Hepatic stellate cell (primary cell): ENCODE results near the gene HYAL4.
"Not testable (repeated sequence)": the region's sequence is repeated elsewhere in the genome, so short reads cannot be mapped to it uniquely, and the experiment has no call there.

ENCODE experiments used
- DNase-seq: peaks from one replicate; pipeline ENCODE4 v3.0.0; 2011; ENCODE audit warnings: low spot score

Gene HYAL4

DNA sequence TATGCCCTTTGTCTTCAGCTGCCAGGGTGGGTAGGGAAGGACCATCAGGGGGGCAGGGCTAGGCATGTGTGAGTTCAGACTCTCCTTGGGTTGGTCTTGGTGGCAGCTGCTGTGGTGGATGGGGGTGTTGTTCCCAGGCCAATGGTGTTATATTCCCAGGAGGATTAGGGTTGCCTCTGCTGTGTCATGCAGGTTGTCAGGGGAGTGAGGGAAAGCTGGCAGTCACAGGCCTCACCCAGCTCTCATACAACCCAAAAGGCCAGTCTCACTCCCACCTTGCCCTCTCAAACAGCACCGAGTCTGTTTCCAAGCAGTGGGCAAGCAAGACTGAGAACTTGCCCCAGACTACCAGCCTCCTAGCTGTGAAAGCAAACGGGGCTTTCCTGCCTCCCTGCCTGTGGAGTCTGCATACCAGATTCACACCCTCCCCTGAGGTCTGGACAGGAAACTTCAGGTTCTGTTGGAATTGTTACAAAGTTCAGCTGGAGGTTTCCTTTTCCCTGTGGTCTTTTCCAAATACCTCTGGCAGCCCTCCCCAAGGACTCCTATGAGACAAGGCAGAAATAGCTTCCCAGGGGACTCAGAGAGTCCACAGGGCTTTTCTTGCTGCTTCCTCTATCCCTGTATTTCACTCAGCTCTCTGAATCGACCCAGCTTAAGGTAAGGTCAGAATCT, 1.4 kb downstream of the HYAL4 start:
- no peak for DNase-seq

DNA sequence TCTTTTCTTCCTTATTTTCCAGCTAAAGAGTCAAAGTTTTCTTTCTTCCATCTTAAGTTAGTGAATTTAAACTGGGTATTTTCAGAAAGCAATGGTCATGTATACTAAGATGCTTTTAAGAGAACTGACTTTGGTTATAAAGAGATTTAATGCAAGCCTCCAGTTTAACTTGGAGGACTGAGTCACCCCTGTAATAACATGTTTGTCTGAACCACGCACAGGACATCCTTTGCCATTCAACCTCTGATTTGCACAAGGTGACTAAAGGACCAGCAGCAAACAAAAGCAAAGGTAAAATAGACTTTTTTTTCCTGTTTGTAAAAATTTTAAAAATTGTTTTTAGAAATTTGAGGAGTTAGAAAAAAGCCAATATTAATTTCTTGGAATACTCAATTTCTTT, 2.9 kb downstream of the HYAL4 start:
- DNase-seq = no peak

DNA sequence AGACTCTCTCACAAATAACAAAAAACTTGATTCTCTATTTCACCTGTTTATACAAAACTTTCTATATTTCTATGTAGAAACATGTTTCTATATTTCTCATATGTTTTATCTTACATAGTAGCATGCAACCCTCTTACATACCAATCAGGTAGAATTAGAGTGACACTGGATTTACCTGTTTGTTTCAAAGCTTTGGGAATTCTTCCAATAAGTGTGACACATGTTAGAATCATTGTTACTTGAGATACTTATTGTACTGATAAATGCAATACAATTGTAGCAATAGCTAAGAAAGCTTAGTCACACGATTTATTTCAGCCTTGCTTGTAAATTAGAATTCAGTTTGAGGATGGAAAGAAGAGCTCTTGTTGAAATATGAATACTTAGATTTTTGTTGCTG, 4.9 kb downstream of the HYAL4 start:
- DNase-seq = no peak

DNA sequence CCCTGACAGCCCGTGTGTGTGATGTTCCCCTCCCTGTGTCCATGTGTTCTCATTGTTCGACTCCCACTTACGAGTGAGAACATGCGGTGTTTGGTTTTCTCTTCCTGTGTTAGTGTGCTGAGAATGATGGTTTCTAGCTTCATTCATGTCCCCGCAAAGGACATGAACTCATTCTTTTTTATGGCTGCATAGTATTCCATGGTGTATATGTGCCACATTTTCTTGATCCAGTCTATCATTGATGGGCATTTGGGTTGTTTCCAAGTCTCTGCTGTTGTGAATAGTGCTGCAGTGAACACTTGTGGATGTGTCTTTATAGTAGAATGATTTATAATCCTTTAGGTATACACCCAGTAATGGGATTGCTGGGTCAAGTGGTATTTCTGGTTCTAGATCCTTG, 6.4 kb downstream of the HYAL4 start:
- DNase-seq = not testable (repeated sequence)

DNA sequence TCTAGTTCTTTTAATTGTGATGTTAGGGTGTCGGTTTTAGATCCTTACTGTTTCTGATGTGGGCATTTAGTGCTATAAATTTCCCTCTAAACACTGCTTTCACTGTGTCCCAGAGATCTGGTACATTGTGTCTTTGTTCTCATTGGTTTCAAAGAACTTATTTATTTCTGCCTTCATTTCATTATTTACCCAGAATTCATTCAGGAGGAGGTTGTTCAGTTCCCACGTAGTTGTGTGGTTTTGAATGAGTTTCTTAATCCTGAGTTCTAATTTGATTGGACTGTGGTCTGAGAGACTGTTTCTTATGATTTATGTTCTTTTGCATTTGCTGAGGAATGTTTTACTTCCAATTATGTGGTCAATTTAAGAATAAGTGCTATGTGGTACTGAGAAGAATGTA, 9.3 kb downstream of the HYAL4 start:
- not testable (repeated sequence) for DNase-seq

DNA sequence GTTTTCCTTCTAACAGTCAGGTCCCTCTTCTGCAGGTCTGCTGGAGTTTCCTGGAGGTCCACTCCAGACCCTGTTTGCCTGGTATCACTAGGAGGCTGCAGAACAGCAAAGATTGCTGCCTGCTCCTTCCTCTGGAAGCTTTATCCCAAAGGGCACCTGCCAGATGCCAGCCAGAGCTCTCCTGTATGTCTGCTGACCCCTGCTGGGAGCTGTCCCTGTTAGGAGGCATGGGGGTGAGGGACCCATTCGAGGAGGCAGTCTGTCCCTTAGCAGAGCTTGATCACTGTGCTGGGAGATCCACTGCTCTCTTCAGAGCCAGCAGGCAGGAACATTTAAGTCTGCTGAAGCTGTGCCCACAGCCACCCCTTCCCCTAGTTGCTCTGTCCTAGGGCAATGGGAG, 11.5 kb downstream of the HYAL4 start:
- not testable (repeated sequence) for DNase-seq

DNA sequence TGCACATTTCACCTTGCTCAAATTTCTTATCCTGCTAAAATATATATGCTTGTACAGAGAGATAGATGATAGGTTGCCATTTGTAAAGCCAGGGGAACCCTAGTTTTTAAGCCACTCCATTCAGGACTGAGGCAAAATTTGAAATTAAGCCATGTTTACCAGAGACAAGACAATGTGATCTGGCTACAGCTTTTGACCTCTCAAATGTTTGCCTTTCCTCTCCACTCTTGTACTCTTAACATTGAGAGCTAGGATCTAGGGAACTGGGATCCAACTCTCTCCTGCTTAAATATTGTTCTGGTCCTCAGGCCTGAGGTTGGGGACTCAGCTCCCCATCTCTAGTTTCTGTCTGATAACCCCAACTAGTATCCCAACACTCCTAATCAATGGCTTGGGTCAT, 15.9 kb downstream of the HYAL4 start:
- no peak for DNase-seq

DNA sequence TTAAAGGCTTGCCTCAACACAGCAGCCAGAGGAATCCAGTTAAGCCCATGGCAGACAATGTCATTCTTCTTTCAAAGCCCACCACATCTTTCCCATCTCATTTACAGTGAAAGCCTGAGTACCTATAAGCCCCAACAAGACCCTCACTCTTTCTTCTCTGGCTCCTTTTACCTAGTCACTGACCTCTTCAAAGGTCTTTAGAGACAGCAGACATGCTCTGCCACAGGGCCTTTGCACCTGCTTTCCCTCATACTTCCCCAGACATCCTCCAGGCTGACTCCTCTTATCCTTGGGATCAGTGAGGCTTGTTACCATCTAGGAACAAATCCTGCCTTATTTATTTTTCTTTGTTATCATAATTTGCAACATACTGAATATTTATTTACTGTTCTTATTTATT, 17.8 kb downstream of the HYAL4 start:
- no peak for DNase-seq

DNA sequence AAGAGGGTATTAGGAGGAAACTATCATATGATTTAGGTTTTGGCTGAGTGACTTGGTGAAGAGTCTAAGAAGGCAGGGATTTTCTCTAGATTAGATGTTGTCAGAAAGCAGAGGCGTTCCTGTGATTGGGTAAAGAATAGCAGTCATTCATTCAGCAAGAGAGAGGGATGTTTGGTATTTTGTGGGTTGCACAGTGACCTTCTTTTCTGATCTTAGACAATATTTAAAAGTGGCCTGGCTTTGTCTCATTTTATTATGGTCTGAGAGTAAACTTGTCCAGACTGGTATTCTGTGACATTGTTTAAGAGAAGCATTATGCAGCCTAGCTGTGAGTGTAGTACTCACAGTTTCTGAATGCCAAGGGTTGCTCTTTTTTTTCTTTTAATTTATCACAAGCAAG, 18.5 kb downstream of the HYAL4 start:
- DNase-seq = no peak

DNA sequence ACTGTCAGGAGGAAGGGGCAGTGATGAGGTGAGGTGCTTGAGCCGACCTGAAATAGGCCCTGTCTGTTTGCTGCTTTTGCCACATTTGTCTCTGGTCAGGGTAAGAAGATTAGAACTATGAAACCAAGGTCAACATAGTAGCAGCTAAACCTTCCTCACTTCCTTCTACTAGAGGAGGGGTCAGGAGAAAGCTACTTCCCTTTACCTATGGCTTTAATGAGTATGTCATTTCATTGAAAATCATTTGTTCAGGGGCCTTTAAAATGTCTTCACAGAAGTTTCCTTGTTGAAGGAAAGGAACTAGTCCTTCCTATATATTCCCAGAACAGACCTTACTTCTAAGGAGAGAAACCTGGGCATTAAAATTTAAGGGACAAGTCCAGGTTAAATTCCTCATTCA, 19.0 kb downstream of the HYAL4 start:
- DNase-seq = no peak

DNA sequence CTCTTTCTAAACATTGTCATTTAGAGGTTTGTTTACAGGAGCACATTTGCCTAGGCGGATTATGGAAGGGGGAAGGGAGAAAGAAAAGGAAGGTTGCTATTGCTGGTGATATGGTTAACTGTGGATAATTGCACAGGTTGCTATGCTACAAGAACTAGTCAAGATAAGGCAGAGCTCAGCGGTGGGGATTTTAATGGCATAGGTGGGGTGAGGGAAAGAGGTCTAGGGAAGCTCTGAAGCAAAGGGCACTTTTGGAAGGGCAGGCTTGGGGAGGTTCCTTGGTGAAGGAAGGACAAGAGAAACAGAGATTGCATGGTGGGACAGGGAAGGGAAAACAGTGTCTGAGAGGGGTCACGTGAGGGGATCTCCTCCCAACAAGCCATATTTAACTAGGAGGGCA, 19.5 kb downstream of the HYAL4 start:
- DNase-seq = no peak

DNA sequence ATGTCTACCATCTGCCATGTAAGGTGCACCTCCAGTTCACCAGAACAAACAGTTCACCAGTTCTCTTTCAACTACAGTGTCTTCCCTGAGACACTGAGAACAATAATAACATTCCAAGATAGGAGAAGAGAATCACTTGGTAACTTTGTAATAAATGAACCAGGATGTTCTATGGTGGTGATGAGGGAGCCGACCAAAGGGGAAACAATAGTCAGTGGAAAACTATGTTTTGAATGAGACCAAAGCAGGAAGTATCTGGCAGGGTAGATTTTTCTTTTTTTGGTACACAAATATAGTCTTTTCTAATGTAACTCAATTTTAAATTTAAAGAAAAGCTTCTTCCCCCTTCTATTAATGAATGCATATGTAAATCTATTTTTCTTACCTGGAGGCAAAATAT, 20.0 kb downstream of the HYAL4 start:
- no peak for DNase-seq

DNA sequence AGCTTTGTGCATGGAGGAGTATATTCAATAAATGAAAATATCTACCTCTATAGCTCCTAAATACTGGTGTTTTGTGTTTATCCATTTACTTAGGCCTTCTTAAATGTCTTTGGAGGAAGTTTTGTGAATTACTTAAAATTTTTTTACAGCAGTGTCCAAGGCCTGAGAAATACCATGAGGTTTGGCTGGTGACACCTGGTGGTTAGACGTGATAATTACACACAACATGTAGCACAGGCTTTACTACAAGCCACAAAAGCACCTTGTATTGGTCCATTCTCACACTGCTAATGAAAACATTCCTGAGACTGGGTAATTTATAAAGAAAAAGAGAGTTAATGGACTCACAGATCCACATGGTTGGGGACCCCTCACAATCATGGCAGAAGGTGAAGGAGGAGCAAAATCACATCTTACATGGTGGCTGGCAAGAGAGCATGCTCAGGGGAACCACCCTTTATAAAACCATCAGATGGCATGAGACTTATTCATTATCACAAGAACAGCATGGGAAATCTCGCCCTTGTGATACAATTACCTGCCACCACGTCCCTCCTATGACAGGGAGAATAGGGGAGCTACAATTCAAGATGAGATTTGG, 20.6 kb downstream of the HYAL4 start:
- peak; percentile 7 for DNase-seq

DNA sequence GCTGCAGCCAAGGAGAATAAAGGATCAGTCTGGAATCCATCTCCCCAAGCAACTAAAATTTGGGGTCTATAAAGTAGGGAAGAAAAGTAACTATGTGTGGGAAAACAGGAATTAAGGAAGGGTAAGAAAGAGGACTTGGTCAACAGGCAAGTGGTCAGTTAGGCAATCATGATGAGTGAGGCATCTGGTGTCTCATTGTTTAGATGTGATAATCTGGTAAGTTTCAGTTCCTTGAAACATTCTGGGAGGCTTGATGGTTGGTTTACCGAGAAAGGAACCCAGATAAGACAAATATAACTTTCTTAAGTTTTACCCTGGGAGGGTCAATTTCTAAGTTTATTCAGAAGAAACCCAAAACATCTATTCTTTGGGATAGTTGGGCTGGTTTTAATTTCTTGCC, 22.3 kb downstream of the HYAL4 start:
- no peak for DNase-seq

DNA sequence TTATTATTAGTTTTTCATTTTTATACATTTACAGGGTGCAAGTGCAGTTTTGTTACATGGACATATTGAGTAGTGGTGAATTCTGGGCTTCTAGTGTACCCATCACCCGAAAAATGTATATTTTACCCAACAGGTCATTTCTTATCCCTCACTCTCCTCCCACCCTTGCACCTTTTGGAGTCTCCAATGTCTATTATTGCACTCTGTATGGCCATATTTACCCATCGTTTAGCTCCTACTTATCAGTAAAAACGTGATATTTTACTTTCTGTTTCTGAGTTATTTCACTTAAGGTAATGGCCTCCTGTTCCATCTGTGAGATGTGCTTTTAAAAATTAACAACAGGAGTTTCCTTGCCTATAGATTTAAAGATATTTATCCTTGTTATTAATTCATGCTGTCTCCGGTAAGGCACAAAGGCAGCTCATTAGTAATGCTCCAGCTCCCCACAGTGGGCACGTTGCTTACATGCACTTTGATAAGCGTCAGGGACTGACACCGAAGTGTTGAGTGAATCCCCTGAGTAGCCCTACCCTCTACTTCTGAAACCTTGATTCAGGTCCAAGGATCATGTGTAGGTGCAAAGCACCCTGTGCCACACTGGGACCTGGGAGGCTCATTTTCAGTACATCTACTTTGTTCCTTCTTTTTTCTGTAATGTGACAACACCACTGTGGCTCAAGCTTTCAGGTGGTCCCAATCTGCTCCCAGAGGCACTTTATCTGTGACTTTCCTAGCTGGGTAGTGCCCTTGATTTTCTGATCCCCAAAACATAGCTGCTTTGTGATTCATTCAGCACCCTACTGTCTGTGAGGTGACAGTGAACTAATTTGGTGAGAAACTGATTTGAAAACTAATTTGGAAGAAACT, 27.3 kb downstream of the HYAL4 start:
- peak; percentile 8 for DNase-seq

DNA sequence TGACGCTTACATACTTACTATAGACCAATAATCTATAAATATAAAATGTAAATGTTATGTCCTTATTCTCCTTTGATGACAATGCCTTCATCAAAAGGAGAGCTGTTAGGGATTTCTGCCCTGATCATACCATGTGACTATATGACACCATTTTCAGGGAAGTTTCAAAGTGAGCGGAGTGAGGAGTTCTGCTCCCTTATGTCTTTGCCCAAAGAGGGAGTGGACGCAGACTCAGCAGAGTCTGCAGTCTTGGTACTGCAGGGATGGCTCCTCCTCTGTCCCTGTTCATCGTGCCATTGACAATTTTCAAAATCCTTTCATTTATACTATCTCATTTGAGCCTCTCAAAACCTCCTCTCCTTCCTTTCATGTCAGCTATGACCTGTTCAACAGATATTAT, 27.9 kb downstream of the HYAL4 start:
- DNase-seq = no peak

DNA sequence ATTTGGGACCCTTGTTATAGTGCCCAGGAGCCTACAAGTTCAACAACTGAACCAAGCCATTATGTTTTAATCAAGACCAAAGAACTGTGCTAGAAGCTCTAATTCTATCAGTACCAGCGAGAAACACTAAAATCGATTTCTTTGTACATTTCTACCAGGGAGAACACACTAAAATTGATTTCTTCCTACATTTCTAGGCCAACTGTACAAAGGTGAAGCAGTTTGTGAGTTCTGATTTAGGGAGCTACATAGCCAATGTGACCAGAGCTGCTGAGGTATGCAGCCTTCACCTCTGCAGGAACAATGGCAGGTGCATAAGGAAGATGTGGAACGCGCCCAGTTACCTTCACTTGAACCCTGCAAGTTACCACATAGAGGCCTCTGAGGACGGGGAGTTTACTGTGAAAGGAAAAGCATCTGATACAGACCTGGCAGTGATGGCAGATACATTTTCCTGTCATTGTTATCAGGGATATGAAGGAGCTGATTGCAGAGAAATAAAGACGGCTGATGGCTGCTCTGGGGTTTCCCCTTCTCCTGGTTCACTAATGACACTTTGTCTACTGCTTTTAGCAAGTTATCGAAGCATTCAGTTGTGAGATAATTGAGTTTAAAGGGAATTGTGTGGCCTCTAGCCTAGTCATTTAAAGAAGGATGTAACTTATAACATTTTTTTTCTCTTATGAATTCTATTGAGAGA, 31.7 kb downstream of the HYAL4 start:
- no peak for DNase-seq

DNA sequence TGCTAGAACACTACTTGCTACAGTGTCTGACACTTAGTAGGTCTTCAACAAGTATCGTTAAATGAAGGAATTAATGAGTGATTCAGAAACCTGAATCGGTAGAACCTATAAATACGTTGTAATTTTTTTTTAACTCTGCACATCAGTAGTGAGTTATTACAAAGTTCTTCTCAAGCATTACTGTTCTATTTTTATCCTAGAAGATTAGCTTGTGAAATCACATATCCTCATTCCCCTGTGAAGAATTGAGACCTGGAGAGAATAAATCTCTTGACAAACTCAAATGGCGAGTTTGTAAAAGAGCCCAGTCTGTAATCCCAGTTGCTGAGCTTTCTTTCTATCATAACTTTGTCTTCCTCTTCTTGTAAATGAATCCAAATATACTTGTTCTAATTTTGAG, 34.7 kb downstream of the HYAL4 start:
- no peak for DNase-seq

DNA sequence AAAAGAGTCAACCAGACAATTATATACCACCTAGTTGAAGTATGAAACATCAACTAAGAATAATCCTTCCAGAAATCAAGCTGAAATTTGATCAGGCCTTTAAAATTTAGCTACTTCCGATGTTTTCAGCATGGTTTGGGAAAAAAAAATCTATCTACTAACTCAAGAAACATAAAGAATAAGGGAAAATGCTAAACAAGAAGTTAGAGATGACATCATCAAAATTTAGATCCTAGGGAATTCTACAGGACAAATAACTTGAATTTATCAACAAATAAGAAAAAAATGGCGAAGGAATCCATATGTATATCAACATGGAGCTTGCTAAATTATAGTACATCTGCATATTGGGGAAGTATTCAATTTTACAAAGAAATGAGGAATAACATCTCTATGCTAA, 36.3 kb downstream of the HYAL4 start:
- no peak for DNase-seq

DNA sequence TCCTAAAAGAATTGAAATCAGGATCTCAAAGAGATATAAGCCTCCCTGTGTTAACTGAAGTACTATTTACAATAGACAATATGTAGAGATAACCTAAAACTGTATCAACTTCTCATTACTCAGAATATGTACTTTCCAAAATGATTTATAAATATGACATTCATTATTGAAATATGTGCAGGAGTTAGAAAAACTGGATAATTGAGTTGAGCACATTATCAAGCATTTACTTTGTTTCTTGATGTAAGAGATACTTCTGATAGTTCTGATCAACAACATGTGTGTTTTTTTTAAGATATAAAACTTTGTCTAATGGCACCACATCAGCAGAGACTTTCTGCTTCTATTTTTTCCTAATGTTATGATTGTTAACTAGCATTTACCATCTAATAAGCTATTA, 38.2 kb downstream of the HYAL4 start:
- DNase-seq = no peak

DNA sequence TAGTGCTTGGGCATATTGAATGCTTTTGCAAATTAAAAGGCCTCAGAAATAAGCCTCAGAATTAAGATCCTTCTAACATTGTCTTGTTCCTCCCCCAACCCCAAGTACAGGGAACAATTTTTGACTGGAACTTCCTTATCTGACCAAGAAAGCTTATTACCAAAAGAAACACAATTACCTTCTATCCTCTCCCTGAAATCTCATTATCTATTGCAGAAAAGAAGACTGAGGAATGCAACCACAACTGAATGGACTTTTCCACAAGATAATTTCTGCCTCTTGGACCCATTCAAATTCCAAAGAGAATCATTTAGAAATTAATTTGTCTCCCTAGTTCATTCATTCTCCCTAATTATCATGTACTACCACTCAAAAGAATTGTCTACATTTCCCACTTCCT, 43.2 kb downstream of the HYAL4 start:
- DNase-seq = no peak

DNA sequence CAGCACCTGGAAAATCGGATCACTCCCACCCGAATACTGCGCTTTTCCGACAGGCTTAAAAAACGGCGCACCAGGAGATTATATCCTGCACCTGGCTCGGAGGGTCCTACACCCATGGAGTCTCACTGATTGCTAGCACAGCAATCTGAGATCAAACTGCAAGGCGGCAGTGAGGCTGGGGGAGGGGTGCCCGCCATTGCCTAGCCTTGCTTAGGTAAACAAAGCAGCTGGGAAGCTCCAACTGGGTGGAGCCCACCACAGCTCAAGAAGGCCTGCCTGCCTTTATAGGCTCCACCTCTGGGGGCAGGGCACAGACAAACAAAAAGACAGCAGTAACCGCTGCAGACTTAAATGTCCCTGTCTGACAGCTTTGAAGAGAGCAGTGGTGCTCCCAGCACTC, 49.8 kb downstream of the HYAL4 start:
- DNase-seq = not testable (repeated sequence)

DNA sequence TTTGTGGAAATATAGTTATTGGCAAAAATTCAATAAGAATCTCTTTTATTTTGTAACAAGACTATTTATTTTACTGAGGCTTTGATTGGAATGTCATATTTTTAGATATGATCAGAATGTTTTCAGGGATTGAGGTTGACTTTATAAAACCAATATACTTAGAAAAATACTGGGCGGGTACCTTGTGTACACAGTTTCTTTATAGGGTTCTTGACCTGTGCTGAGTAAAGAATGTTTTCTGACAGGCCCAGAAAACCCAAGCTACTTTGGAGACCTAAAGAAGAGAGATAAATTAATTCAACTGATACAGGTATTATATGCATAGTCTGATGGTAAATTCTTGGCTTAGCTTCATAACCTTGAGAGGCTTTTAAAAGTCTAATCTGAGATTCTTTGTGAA, 56.1 kb downstream of the HYAL4 start:
- DNase-seq = no peak
